Caco-2 (cell line): ENCODE measurements around the gene HSPB9. TPM values are rescaled to one million over a fixed set of nuclear protein-coding genes. Genes with fewer than 3 reads are reported as not detected.

Experiments used
- BruUV-seq: library from RNA; stranded (reverse); fragments of 400-500 nt; replicated peaks from 2 replicates; lab custom pipeline; 2021; lab: Mats Ljungman, UMichigan
- CTCF ChIA-PET: fragments of 300-600 bp; sonication (Branson Sonifier 250); formaldehyde crosslinking; loops from one replicate; lab custom pipeline; 2022; ENCODE audit warnings: antibody characterized with exemption; lab: Charles Lee
- POLR2A ChIA-PET: fragments of 300-600 bp; sonication (Branson Sonifier 250); formaldehyde crosslinking; loops from one replicate; lab custom pipeline; 2022; ENCODE audit warnings: antibody characterized with exemption; lab: Charles Lee
- DNase-seq, 2 experiments: peaks; one replicate each; pipeline versions ENCODE4 v3.0.0 to v3.0.0-alpha.2; 2020 to 2022
- H3K27me3 ChIP-seq: replicated peaks from 2 replicates; pipeline ENCODE4 v1.6.0; 2011; ENCODE audit warnings: low read length; ENCODE audit not compliant: control insufficient read depth, insufficient read depth
- H3K36me3 ChIP-seq: 2 replicates; pipeline ENCODE4 v1.5.1; 2011; ENCODE audit warnings: low read length; ENCODE audit not compliant: control insufficient read depth, insufficient read depth
- H3K4me1 ChIP-seq: fragments of 250-450 bp; sonication (Bioruptor Pico); 2 replicates; pipeline ENCODE4 v1.5.1; 2020; ENCODE audit warnings: mild to moderate bottlenecking
- H3K4me3 ChIP-seq: 2 replicates; pipeline ENCODE4 v1.5.1; 2011; ENCODE audit warnings: low read depth, mild to moderate bottlenecking, control low read depth, low read length
- H3K9me3 ChIP-seq: fragments of 250-450 bp; sonication (Bioruptor Pico); 2 replicates; pipeline ENCODE4 v1.5.1; 2020; ENCODE audit warnings: mild to moderate bottlenecking, moderate library complexity
- H3K27ac Mint-ChIP-seq: one replicate; pipeline ENCODE4 v1.8.0; 2022; ENCODE audit warnings: mixed read lengths; ENCODE audit not compliant: unreplicated experiment
- H3K27me3 Mint-ChIP-seq: one replicate; pipeline ENCODE4 v1.8.0; 2022; ENCODE audit warnings: mixed read lengths; ENCODE audit not compliant: insufficient read depth, unreplicated experiment
- H3K36me3 Mint-ChIP-seq: one replicate; pipeline ENCODE4 v1.8.0; 2022; ENCODE audit warnings: mild to moderate bottlenecking, mixed read lengths; ENCODE audit not compliant: insufficient read depth, unreplicated experiment
- H3K4me1 Mint-ChIP-seq: one replicate; pipeline ENCODE4 v1.8.0; 2022; ENCODE audit warnings: low read depth, mixed read lengths; ENCODE audit not compliant: unreplicated experiment
- H3K4me3 Mint-ChIP-seq: one replicate; pipeline ENCODE4 v1.8.0; 2022; ENCODE audit warnings: mild to moderate bottlenecking, moderate library complexity, mixed read lengths; ENCODE audit not compliant: unreplicated experiment
- H3K9me3 Mint-ChIP-seq: one replicate; pipeline ENCODE4 v1.8.0; 2022; ENCODE audit warnings: mixed read lengths; ENCODE audit not compliant: unreplicated experiment
- intact Hi-C: fragments of 100-400 bp; cut with micrococcal nuclease; formaldehyde crosslinking; loops from one replicate; pipeline ENCODE4 v1.10.0; 2022; ENCODE audit not compliant: unreplicated experiment
- total RNA-seq: library from RNA; stranded (reverse); gene quantifications from 2 replicates; pipeline ENCODE4 v1.2.3, GENCODE V29; 2022
- TF ChIP-seq, protein P1 (sequence below), 2 experiments: fragments of 200-600 bp in 1 of 2; IDR thresholded peaks; 1 replicate in 1 of 2; 2 replicates in 1 of 2; pipeline versions ENCODE4 v1.5.1 to v1.8.0; 2011 to 2022; ENCODE audit warnings: antibody characterized with exemption in 1 of 2, control low read depth in 1 of 2, inconsistent platforms in 1 of 2, low read depth in 1 of 2, low read length in 1 of 2, mild to moderate bottlenecking in 1 of 2, moderate library complexity in 1 of 2; ENCODE audit not compliant: insufficient read depth in 1 of 2, severe bottlenecking in 1 of 2, unreplicated experiment in 1 of 2

The HSPB9 gene
- total RNA-seq, 1 experiment from 2014 or later = not detected

DNA sequence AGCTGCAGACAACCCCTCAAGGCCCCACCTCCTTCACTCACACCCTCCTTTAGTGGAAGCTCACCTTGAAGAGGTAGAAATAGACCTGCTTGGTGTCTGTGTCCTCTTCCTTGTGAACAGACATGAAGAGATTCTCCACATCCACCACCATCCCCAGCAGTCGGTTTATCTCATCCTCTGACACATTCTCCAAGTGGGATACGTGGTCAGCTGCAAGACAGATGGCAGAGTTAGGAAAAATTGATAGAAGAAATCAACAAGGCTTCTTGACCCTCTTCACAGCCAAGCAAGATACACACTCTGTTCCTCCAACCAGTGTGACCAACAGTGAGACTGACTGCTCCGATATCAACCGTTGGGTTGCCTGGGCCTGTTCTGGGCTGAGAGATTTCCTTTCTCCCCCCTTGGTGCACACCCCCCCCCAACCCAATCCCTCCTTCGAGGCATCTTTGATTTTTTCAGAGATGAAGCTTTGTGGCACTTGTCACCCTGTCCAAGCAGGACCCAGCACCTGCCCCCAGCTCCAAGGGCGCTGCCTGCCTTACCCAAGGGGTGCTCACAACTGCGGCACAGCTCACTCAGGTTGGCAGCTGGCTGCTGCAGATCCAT lies 2.3 kb upstream of the HSPB9 start:
- no peak for DNase-seq
- TF ChIP-seq, protein P1, sequence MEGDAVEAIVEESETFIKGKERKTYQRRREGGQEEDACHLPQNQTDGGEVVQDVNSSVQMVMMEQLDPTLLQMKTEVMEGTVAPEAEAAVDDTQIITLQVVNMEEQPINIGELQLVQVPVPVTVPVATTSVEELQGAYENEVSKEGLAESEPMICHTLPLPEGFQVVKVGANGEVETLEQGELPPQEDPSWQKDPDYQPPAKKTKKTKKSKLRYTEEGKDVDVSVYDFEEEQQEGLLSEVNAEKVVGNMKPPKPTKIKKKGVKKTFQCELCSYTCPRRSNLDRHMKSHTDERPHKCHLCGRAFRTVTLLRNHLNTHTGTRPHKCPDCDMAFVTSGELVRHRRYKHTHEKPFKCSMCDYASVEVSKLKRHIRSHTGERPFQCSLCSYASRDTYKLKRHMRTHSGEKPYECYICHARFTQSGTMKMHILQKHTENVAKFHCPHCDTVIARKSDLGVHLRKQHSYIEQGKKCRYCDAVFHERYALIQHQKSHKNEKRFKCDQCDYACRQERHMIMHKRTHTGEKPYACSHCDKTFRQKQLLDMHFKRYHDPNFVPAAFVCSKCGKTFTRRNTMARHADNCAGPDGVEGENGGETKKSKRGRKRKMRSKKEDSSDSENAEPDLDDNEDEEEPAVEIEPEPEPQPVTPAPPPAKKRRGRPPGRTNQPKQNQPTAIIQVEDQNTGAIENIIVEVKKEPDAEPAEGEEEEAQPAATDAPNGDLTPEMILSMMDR (IDR thresholded peaks at IDR 0.05; ENCODE audit: insufficient read depth in 1 of 2, low read depth in 1 of 2, low read length in 1 of 2, severe bottlenecking in 1 of 2, unreplicated experiment in 1 of 2) = no peak
- intact Hi-C loops = loop anchor here (2.0 to 5.0 kb wide), 2 partner anchors 62 to 287 kb away; partner anchors contain the start of gene KCNH4

GRCh38 chr17:42120770-42121769 lies 1.5 kb upstream of the HSPB9 start, which contains the start of gene KAT2A:
Gene KAT2A, minus strand, starts transcription at chr17:42121367. Its CDS starts 63 bp downstream, at chr17:42121304.
- Mint-ChIP-seq H3K9me3 (no peaks in the 10 kb centered on the region), H3K4me3 (peak within 1 kb of the TSS; percentile 59), H3K27ac (peak within 1 kb of the TSS; percentile 29), H3K27me3 (no peaks in the 10 kb centered on the region), H3K36me3 (peaks cover 47% of the 10 kb centered on the region), H3K4me1 (no peaks in the 10 kb centered on the region)
- H3K27me3 ChIP-seq = no peaks in the 10 kb centered on the region
- POLR2A ChIA-PET = interaction anchor here (0.9 to 1.0 kb wide), 3 partner anchors 15 to 302 kb away, joined by 5 to 6 read pairs (median 5); partner anchors contain the start of genes CAVIN1 and DNAJC7
- H3K36me3 ChIP-seq = no peaks in the 10 kb centered on the region; the same call in none of the 2 replicates
- intact Hi-C loops = loop anchor here (2.0 to 5.0 kb wide), 2 partner anchors 61 to 286 kb away; partner anchors contain the start of gene KCNH4
- no TSS peak for BruUV-seq
- CTCF ChIA-PET = interaction anchor here (0.6 to 1.8 kb wide), 17 partner anchors 8 to 1645 kb away, joined by 3 to 7 read pairs (median 4); partner anchors contain the start of genes KCNH4, NKIRAS2 and ODAD4
- H3K4me3 ChIP-seq = peak within 1 kb of the TSS; percentile 76
- TF ChIP-seq, protein P1 (IDR thresholded peaks at IDR 0.05; ENCODE audit: insufficient read depth in 1 of 2, low read depth in 1 of 2, low read length in 1 of 2, severe bottlenecking in 1 of 2, unreplicated experiment in 1 of 2) = no peak
- H3K4me1 ChIP-seq = peaks cover 6% of the 10 kb centered on the region
- H3K9me3 ChIP-seq = no peaks in the 10 kb centered on the region
- peak; percentile 84 to 87 for DNase-seq

More for the DNA sequence above, 2.3 kb upstream of the HSPB9 start:
- Mint-ChIP-seq H3K4me3 (peak overlapping the region; percentile 59), H3K9me3 (no peaks in the 10 kb centered on the region), H3K36me3 (peaks cover 41% of the 10 kb centered on the region), H3K27ac (no peak overlapping the region), H3K4me1 (no peaks in the 10 kb centered on the region), H3K27me3 (no peaks in the 10 kb centered on the region)
- BruUV-seq = TSS peak; percentile 39
- no peaks in the 10 kb centered on the region for H3K27me3 ChIP-seq
- ChIA-PET POLR2A (interaction anchor here (0.6 to 0.9 kb wide), 3 partner anchors 94 to 103 kb away, joined by 4 to 7 read pairs (median 6); partner anchors contain the start of genes DNAJC7 and NKIRAS2), CTCF (interaction anchor here (0.6 to 1.8 kb wide), 12 partner anchors 9 to 1644 kb away, joined by 3 to 7 read pairs (median 4); partner anchors contain the start of genes KCNH4, NKIRAS2 and ODAD4)
- peak overlapping the region; percentile 76 for H3K4me3 ChIP-seq
- H3K4me1 ChIP-seq = peaks cover 6% of the 10 kb centered on the region
- no peaks in the 10 kb centered on the region; the same call in none of the 2 replicates for H3K36me3 ChIP-seq
- H3K9me3 ChIP-seq = no peaks in the 10 kb centered on the region
